GM12873 (cell line): ENCODE measurements around the gene OMP.

Experiments
- CTCF ChIP-seq: IDR thresholded peaks from 2 replicates; pipeline ENCODE4 v1.5.1; 2012; ENCODE audit warnings: low read depth, mild to moderate bottlenecking, moderate library complexity, low read length, control low read depth; ENCODE audit not compliant: insufficient read depth; ENCODE audit errors: missing control alignments

OMP gene

GRCh38 chr11:77123591-77123990 lies 21.0 kb downstream of the OMP start:
- no peak for TF ChIP-seq CTCF

- TF ChIP-seq CTCF = no peak
Measured at GRCh38 chr11:77124041-77124440, 21.4 kb downstream of the OMP start.

GRCh38 chr11:77124488-77124887 lies 21.8 kb downstream of the OMP start:
- TF ChIP-seq CTCF = no peak

GRCh38 chr11:77125191-77125590 lies 22.6 kb downstream of the OMP start:
- TF ChIP-seq CTCF = no peak

- no peak for TF ChIP-seq CTCF
Measured at GRCh38 chr11:77125695-77126094, 23.1 kb downstream of the OMP start.

GRCh38 chr11:77126156-77126775 lies 23.6 kb downstream of the OMP start:
- TF ChIP-seq CTCF = no peak

GRCh38 chr11:77126861-77127234 lies 24.2 kb downstream of the OMP start:
- no peak for TF ChIP-seq CTCF
